CD4-positive, alpha-beta T cell treated with Interleukin-4 for 1 hour (primary cell): ENCODE data around the gene PLAAT2.
A peak's percentile ranks its signal among the peaks of the same experiment; 100 is the strongest.
"Not testable (repeated sequence)": the region's sequence is repeated elsewhere in the genome, so short reads cannot be mapped to it uniquely, and the experiment has no call there.

Experiments
- DNase-seq, 2 donors: peaks; one replicate each; pipeline ENCODE4 v3.0.0-alpha.2; 2020 to 2022

The PLAAT2 gene

DNA sequence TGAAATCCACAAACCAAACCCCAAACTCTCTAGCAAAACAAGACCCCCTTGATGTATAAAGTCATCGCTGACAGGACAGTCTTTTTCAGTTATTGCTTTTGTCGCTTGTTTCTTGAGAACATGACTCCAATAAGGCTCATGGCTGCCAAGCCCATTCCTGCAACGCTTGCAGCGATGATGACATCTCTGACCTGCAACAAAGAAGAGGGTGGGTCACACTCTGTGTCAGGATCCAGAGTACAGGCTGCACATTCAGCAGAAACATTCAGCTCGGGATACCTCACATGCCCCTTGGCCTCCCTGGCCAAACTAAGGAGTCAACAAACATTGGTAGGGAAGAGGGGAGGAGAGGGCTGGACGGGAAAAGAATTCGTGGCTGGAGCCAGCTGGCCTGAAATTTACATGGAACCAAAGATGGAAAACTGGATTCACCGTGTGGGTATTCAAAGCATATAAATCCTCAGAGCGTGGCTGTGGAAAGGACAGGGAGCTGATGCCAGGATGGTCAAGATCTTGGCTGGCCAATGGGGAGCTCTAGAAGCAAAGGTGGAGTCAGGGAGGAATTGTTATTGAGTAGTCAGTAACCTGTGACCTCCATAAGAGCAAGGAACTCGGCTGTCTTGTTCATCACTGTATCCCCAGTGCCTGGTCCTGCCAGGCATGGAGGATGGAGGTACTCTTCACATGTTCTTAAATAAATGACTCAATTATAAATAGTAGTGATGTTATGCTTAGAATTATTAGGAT, 11.8 kb upstream of the PLAAT2 start:
- DNase-seq, result no peak

GRCh38 chr11:63573881-63574855, 11.0 kb upstream of the PLAAT2 start:
- DNase-seq, result peak; percentile 56 to 67

DNA sequence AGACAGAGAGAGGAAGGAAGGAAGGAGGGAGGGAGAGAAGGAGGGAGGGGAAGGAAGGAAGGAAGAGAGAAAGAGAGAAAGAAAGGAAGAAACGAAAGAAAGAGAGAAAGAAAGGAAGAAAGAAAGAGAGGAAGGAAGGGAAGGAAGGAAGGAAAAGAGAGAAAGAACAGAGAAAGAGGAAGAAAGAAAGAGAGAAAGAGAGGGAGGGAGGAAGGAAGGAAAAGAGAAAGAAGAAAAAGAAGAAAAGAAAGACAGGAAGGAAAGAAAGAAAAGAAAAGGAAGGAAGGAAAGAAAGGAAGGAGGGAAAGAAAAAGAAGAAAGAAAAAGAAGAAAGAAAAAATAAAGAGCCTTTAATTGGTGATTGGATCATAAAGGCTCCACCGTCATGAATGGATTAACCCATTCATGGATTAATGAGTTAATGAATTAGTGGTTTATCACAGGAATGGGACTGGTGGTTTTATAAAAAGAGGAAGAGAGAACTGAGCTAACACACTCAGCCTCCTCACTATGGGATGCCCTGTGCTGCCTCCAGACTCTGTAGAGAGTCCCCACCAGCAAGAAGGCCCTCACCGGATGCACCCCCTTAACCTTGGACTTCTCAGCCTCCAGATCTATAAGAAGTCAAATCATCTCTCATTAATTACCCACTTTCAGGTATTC, 9.0 kb upstream of the PLAAT2 start:
- DNase-seq, result no peak

GRCh38 chr11:63569570-63569969, 6.4 kb upstream of the PLAAT2 start:
- DNase-seq, result no peak

- peak; percentile 93 to 94 for DNase-seq
Observed at GRCh38 chr11:63567044-63567840, 4.1 kb upstream of the PLAAT2 start.

DNA sequence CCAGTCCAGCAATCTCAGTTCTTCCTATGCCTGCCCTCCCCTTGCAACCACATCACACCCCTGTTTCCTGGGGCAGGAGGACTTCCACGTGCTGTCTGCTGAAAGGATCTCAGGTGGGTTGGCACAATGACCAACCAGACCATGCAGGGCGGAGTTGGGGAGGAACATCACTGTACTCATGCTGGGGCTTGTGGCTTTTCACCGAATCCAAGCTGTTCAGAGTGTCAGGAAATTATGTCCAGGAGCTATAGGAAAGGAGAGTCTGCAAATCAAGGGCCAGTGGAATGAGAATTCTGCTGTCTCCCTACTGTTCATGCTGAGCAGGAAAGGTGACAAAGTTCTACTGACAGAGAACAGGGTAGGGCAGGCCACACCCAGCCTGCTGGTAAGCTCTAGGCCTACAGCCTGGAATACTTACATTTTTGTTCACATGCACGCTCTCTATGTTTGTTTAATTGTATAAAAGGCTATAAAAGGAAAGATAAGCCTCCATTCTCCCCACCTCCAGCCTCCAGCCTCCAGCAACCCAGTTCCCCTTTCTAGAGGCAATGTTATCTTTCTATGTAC, 1.7 kb upstream of the PLAAT2 start:
- DNase-seq, result no peak

- peak in 1 of 2 donors; percentile 49 for DNase-seq
Observed at GRCh38 chr11:63564056-63564774, 1.0 kb upstream of the PLAAT2 start.

- DNase-seq, result peak; percentile 45 to 48
Observed at GRCh38 chr11:63560506-63561180, 2.5 kb downstream of the PLAAT2 start.

DNA sequence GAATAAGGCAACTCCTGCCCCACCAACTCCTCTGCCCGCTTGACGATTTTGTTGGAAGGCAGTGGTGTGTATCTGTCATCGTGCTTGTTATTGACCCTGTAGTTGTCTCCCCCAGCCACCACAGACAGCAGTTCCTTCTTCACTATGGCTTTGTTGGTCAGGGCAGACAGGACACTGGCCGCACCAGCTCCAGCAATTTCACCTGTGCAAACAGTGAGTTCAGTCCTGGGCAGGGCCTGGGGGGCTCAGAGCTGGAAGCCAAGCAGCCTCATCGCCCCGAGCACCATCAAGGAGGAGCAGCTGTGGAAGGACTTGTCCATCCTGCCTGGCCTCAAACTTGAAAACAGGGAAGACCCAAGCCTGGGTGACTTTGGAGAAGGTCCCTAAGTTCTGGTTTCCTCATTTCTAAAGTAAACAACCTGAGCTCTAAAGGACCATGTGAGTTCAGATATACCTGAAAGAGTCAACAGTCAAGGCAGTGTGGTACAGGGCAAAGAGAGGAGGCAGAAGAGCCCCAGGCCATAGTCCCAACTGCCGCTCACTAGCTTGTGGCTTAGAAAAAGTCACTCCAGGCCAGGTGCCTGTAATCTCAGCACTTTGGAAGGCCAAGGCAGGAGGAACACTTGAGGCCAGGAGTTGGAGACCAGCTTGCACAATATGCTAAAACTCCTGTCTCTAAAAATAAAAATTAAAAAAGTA, 4.6 kb downstream of the PLAAT2 start:
- DNase-seq, result no peak

GRCh38 chr11:63557570-63557969, 5.6 kb downstream of the PLAAT2 start:
- no peak for DNase-seq

DNA sequence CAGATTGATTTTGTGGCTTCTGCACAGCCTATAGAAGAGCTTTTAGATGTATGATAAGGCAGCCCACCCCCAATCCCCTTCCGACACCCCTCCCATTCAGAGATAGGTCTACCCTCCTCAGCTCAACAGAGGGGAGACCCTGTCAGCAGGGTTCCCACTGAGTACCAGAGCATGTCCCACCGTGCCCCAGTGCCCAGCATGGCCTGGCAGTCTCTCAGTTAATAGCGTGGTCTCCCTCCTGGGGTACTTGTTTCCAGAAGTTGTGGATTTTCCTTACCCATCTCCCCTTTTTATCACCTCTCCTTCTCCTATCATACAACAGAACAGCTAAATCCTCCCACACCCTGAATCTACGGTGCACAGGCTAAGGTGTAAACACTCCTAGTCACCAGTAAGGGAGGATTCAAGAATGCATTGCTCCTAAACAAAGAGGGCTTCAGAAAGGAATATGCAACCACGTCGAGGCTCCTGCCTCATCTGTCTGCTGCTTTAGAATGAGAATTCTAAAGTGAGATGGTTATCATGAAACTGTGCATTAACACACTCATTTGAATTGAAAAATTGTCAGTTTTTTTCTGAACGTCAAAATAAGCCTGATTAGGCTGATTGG, 6.7 kb downstream of the PLAAT2 start:
- no peak for DNase-seq

DNA sequence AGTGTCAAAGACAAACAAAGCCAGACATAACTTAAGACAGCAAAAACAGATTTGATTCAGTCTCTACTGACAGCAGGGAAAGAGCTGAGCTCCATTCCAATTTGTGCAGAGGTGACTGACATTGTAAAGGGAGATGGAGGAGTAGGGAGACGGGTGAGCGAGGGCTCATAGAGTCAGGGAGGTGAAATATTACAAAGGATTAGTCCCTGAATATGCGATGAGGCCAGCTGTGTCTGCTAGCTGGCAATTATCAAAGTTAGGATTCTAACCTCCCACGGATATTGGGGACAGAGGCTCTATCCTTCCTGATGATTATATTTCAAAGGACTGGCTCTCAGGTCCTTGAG, 8.3 kb downstream of the PLAAT2 start:
- DNase-seq, result no peak

GRCh38 chr11:63553759-63554158, 9.4 kb downstream of the PLAAT2 start:
- peak; percentile 56 to 73 for DNase-seq

DNA sequence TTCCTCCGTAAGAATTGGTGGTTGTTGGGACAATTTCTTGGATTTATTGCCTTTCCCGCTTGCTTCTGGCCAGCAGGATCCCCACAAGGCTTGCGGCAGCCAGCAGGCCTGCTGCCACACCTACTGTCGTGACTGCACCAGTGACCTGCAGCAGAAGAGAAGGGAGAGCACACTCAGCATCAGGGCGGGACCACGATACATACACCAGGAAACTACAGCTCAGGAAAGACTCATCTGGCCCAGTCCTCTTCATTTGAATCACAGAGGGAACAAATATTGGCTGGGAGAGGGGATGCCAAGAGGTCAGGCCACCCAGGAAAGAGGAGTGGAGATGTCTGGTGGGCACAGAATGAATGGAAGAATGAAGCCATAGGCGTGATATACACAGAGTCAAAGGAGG, 10.3 kb downstream of the PLAAT2 start:
- DNase-seq, result no peak

DNA sequence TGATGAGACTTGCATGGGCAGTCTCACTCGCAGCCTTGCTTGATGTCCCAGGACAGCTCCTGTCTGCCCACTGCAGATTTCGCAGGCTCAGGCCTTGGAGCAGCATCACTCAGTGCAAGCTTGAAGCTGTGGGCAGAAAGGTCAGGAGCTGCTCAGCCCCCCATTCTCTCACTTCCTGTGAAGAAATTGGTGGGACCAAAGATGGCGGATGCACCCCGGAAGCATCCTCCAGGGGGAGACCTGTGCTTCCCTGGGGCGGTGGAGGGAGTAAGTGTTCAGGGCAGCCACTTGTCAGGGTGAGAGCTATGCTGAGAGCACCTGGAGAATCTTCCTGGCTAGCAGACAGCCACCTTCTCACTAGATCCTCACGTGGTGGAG, 11.3 kb downstream of the PLAAT2 start:
- peak in 1 of 2 donors; percentile 45 for DNase-seq

- peak; percentile 58 to 60 for DNase-seq
Observed at GRCh38 chr11:63551091-63551888, 11.9 kb downstream of the PLAAT2 start.

- DNase-seq, result not testable (repeated sequence)
Observed at GRCh38 chr11:63550156-63550700, 13.0 kb downstream of the PLAAT2 start.

DNA sequence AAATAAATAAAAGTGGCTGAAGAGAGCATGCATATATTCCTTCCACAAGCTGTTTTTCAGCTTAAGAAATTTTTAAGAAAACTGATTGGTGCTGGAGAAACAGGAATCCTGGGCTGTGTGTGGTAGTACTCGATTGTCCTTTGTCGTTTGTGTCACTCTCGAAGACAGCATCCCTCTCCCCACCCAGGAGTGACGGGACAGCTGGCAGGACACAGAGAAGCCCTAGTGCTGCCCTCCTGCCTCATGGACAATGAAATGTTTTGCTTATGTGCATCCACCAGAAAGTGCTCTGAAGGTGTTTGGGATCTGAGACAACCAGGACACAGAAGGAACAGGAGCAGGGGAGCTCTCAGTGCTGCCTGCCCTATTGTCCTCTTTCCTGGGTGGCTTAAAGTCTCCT, 13.8 kb downstream of the PLAAT2 start:
- no peak for DNase-seq

- no peak for DNase-seq
Observed at GRCh38 chr11:63548178-63548577, 15.0 kb downstream of the PLAAT2 start.
